Measurements from ENCODE around the gene LTC4S.
"Not testable (repeated sequence)": the region's sequence is repeated elsewhere in the genome, so short reads cannot be mapped to it uniquely, and the experiment has no call there.

Gene LTC4S

GRCh38 chr5:179769796-179770195 lies 24.0 kb upstream of the LTC4S start:
- DNase-seq: no peak

DNA sequence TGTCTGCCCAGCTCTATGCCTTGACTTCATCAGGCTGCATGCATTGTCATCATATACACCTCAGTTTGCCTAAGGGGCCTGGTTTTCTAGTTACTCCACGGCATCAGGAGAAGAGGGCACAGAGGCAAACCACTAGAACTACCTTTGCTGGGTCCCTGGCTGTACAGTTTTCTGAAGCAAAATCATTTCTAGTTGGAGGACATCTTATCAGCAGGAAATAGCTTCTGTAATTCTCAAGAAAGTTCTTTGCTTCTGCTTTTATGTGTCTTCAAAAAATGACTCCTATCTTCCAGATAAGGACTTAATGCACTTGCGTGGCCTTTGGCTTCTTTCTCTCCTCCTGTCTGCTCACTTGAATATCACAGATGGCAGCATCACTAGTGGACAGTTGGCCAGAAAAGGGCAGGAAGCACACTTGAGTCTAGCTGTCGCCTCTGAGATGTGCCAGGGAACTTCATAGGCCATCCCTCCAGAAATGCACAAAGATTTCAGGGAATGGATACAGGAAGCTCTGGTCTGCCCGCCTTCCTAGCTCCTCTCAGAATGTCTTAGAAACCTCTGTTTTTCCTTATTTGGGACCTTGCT lies 22.4 kb upstream of the LTC4S start:
- no peak for DNase-seq

DNA sequence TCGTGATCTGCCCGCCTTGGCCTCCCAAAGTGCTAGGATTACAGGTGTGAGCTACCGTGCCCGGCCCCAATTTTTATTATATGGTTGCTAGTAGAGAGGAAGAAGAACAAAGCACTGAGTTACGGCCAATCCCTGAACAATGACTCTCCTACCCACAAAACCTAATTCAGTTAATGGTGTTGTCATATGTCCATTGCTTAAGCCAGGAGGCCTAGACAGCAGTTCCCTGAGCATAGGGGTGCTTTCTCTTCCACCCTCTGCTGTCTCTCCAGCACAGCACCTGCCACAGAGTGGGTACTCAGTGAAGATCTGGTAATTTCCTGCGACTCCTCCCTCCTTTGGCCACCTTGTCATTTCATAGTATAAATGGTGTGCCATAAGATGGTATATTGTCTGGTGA lies 21.4 kb upstream of the LTC4S start:
- no peak for DNase-seq

DNA sequence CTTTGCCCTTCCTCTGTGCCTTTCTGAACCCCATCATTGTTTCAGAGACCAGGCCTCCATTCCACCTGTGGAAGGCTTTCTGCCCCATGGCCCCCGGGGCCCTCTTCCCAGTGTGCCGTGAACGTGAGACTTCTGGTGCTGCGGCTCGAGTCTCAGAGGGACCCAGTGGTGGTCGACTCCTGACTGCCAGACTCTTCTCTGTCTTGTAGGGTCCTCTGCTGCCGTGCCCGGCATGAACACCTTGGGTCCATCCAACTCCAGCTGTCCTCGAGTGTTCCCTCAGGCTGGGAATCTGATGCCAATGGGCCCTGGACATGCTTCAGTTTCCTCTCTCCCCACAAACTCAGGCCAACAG lies 20.1 kb upstream of the LTC4S start:
- no peak for DNase-seq

DNA sequence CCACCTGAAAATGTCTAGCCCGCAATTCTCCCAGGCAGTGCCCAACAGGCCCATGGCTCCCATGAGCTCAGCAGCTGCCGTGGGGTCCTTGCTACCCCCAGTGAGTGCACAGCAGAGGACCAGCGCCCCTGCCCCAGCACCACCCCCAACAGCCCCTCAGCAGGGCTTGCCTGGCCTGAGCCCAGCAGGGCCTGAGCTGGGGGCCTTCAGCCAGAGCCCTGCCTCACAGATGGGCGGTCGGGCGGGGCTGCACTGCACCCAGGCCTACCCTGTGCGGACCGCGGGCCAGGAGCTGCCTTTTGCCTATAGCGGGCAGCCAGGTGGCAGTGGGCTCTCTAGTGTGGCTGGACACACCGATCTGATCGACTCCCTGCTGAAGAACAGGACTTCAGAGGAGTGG lies 19.3 kb upstream of the LTC4S start:
- no peak for DNase-seq

GRCh38 chr5:179776411-179776938 lies 17.3 kb upstream of the LTC4S start:
- no peak for DNase-seq

GRCh38 chr5:179777456-179777855 lies 16.3 kb upstream of the LTC4S start:
- no peak for DNase-seq

DNA sequence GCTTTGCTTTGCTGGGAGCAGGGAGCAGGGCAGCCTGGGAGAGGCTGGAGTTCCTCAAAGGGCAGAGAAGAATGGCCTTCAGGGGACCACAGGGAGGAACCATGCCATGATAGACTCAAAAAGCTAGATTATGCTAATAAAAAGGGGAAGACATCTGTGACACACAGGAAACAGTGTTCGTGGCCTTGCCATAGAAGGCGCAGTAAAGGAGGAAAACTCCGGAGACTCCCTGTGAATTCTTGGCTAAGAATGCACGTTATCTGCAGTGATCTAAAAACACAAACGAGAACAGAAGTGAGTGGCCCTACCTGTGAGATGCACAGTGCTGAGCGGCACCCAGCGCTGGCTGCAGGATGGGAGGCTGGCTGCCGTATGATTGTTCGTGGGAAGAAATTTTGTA lies 15.9 kb upstream of the LTC4S start:
- DNase-seq: no peak

DNA sequence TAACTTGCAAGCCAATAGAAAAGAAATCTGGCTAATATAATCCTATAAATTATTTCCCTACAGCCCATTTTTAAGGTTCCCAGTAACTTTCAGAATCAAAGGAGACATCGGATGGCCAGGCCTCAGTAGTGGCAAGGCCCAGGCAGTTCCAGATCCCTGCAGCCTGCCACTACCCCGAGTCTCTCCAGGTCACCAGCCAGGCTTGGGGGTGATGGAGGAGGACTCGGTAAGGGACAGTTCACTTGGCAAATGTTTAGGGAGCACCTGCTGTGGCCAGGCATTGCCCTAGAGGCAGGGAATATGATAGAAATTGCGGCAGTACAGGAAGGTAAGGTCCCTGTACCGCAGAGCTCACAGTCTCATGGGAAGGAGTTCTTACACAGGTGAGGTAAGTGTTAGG lies 15.2 kb upstream of the LTC4S start:
- DNase-seq: no peak

- no peak for DNase-seq
These were observed 14.0 kb upstream of the LTC4S start for GRCh38 chr5:179779826-179780225.

GRCh38 chr5:179780362-179780761 lies 13.4 kb upstream of the LTC4S start:
- no peak for DNase-seq

- DNase-seq: no peak
These were observed 11.9 kb upstream of the LTC4S start for GRCh38 chr5:179781846-179782245.

- no peak for DNase-seq
These were observed 10.7 kb upstream of the LTC4S start for GRCh38 chr5:179783128-179783527.

- DNase-seq: no peak
These were observed 6.9 kb upstream of the LTC4S start for GRCh38 chr5:179786861-179787260.

- DNase-seq: no peak
These were observed 5.5 kb upstream of the LTC4S start for GRCh38 chr5:179788193-179788854.

- not testable (repeated sequence) for DNase-seq
These were observed 4.5 kb upstream of the LTC4S start for GRCh38 chr5:179789278-179789677.

GRCh38 chr5:179791881-179792611 lies 1.7 kb upstream of the LTC4S start:
- DNase-seq: no peak

DNA sequence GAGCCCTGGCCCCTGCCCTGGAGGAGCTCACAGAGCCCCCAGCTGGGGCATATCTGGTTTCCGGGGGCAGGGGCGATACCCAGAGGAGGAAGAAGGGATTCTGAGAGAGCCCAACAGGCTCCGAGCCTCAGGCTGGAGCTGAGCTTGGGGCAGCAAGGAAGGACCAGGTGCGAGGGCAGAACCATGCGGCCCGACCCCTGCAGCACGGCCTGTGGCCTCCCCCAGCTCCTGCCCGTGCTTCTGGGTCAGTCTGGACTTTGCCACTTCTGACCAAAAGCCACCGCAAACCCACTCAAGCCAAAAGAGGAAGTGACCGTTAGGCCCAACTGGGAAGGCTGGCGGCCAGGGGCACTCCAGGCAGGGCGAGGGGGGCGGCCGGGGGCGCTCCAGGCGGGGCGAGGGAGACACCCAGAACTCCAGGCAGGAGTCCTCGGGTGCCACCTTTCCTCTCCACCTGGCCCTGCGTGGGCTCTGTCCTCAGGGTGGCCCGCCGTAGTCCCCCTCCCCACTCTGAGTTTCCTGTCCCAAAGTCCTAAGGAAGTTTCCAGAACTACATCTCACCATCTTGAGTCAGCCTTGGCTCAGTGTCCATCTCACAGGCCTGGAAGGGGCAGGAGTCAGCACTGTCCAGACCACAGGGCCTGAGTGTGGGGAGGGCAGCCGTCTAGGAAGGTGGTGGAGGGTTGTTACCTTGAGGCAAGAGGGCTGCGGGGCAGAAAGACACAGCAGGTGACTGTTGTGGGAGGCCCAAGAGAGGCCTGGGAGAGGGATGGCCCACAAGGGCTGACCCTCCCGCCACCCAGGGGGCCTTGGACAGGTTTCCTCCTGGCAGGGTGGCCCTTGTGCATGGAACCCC lies 946 bp upstream of the LTC4S start:
- DNase-seq: no peak

- no peak for DNase-seq
These were observed 385 bp downstream of the LTC4S start for GRCh38 chr5:179794171-179794570.

DNA sequence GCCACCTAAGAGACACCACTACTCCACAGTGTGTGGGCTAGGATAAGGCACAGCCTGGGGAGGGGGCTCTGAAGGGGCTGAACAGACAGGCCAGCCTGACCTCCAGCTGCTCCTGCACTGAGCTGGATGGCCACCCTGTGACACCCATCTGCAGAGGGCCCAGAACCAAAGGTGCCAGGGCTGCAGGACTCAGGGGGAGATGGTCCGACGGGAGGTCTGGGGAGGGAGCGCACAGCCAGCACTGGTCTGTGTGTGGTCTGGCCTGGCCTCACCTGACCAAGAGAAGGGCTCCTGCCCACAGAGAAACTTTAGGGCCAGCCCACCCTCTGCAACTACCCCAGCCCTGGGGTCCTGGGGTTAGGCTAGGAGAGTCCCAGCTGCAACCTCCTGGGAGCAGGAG lies 789 bp downstream of the LTC4S start:
- DNase-seq: no peak

DNA sequence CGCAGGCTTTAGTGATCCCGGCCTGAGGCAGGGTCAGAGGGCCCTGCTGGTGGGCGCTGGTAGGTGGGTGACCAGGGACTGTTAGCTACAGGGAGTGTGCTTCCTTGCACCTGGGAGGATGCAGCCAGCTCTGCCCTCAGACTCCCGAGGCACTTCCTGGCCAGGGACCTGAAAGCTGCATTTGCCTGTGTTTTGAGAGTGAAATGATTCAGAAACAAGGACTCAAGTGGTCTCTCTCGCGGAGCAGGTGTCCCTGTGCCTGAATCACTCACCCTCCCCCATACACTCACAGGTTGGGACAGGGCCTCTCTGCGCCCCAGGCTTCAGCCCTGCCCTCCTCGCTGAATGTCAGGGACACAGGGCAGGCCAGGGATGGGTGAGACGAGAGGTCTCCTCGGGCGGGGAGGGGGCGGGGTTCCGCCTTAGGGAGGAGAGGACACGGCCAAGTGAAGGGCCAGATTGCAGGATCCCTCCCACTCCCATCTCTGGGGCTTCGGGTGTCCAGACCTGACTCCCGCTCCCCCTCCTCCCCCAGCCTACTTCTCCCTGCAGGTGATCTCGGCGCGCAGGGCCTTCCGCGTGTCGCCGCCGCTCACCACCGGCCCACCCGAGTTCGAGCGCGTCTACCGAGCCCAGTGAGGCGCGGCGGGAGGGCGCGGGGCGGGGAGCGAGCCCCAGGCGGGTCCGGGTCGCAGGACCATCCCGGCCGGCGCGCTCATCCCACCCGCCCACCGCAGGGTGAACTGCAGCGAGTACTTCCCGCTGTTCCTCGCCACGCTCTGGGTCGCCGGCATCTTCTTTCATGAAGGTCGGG lies 1.5 kb downstream of the LTC4S start:
- DNase-seq: no peak

Measured in activated effector memory CD4-positive, alpha-beta T cell treated with anti-CD3 and anti-CD28 coated beads, Interleukin-2, amount 50 U/mL, for 16 hours (primary cell).